ENCODE data around the gene PLAAT4.

DNA sequence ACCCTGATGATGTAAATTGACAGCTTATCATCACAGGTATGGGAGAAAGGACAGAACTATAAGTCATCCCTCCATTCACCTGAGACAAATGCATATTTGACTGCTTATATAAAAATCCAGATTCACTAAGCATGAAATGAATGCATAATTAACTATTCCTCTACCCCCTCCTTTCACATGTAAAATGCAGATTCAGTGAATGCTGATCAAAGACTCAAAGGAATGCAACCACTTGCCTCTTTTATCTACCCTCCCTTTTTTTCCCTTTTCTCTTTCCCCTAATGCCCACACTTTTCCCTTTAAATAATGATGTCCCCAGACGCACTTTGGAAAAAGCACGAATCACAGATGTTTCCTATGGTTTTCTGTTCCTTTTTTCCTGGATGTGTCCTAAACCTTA, 4.5 kb upstream of the PLAAT4 start:
- TF ChIP-seq, protein P1, sequence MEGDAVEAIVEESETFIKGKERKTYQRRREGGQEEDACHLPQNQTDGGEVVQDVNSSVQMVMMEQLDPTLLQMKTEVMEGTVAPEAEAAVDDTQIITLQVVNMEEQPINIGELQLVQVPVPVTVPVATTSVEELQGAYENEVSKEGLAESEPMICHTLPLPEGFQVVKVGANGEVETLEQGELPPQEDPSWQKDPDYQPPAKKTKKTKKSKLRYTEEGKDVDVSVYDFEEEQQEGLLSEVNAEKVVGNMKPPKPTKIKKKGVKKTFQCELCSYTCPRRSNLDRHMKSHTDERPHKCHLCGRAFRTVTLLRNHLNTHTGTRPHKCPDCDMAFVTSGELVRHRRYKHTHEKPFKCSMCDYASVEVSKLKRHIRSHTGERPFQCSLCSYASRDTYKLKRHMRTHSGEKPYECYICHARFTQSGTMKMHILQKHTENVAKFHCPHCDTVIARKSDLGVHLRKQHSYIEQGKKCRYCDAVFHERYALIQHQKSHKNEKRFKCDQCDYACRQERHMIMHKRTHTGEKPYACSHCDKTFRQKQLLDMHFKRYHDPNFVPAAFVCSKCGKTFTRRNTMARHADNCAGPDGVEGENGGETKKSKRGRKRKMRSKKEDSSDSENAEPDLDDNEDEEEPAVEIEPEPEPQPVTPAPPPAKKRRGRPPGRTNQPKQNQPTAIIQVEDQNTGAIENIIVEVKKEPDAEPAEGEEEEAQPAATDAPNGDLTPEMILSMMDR (conservative IDR thresholded peaks at IDR 0.05; ENCODE audit: low read length) = no peak
- TF ChIP-seq EZH2phosphoT487 (IDR thresholded peaks at IDR 0.05; ENCODE audit: borderline replicate concordance) = no peak
